ENCODE results near the gene TWIST2. TPM values are rescaled to one million over a fixed set of nuclear protein-coding genes. Genes with fewer than 3 reads are reported as not detected.

TWIST2 gene
- total RNA-seq, 1 donor from 2014 or later, result 21.8 TPM

DNA sequence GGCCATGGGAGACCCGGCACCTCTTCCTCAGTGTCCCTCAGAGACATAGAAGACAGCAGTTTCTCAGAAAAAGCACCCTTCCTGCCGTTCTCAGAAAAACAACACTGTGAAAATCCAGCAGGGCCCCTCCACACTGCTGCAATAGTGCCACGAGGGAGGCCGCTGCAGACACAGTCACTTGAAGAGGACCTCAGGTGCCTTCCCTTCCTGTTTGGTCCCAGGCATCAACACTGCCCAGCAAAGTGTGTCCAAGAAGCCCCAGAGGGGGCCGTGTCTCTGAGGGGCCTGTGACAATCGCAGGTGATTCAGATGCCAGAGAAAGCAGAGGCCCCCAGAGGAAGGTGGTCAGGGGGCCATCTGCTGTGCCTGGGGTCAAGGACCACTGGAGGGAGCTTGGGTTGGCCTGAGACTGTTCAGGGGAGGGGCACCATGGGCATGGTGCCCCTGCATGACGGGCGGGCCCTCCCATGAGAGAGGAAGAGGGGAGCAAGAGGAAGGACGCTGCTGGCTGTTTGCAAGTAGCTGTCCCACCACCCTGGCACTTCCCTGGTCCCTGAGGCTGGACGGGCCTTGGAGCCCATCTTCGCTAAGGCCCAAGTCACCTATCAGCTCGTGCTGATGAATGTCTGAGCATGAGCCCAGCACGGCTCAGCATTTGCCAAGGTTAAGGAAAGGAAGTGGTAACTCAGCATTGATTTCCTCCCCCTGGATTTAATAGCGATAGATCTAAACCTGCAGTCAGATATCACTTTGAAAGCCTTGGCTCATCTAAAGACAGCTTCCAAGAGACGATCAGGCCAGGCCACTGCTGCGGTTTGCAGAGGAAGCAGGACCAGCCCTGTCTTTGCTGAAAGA, 9.1 kb downstream of the TWIST2 start:
- DNase-seq, result no peak

DNA sequence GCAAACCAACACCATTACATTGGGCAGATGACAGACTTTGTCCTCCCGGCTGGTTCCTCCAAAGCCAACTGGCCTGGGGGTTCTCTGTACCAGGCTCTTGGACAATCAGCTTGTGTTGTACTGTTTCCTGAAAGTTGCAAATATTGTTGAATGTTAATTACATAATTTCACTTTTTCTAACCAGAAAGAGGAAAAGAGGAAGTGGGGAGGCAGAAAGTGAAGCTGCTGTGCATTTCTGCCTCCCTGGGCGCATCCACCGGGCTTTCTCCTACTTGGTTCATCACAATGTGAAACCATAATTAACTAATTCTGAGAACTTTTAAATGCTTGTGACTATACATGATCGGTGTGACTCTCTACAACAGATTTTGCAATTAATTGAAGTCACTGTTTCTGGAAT, 10.1 kb downstream of the TWIST2 start:
- no peak for DNase-seq

DNA sequence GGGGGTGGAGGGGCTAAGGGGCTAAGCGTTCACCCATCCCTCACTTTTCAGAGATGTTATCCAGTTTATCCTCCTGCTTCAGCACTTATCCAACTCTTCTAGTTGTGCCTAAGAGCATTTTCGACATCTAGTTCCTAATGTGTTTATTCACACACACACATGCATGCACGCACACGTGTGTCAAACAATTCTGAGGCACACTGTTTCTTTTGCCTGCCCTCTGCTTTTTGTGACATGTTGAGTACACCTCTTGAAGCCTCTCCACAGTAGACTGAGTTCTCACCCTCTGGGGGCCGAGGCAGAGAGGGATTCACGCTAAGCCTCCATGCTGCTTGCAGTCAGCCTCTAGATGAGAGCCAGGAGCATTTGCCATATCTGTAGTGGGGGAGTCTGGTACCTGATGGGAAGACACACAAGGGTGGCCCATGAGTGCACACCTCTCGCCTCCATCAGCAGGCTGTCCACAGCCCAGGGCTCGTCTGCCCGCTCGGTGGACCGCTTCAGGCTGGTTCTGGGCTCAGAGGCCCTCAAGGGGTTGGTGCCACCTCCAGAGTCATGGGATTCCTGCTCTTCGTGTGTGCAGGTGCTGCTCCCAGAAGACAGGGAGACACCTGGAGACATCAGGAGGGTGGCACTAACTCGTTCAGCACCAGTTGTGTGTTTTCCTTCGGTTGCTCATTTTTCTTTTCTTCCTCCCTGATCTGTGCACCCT, 11.9 kb downstream of the TWIST2 start:
- DNase-seq, result no peak

DNA sequence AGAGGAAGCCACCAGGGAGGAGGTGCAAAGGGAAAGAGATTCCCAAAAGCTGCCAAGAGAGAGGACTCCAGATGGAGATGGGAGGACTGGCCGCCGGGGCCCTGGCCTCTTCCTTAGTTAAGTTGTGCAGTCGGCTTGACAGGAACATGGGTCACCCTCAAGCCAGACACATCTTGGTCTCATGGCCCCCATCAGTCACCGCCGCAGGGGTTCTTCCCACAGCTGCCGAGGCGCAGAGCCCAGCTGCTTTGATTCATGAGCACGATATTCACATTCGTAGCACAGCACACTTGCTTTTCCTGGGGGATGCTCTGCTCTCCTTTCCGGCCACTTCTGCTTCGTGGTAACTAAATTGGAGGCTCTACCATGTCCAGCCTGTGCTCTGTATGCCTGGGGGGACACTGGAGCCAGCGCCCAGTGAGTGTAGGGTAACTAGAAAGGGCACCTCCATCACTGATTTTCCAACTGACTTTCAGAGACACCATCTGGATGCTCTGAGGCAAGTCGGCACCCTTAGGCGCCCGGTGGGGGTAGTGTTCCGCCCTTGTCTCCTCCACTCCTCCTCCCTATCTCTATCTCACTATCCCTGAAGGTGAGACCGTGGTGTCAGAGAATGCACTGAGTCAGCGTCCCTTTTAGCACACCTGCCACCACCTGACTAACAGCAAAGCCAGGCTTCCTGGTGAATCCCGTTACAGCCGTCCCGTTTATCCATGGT, 13.3 kb downstream of the TWIST2 start:
- DNase-seq, result no peak

DNA sequence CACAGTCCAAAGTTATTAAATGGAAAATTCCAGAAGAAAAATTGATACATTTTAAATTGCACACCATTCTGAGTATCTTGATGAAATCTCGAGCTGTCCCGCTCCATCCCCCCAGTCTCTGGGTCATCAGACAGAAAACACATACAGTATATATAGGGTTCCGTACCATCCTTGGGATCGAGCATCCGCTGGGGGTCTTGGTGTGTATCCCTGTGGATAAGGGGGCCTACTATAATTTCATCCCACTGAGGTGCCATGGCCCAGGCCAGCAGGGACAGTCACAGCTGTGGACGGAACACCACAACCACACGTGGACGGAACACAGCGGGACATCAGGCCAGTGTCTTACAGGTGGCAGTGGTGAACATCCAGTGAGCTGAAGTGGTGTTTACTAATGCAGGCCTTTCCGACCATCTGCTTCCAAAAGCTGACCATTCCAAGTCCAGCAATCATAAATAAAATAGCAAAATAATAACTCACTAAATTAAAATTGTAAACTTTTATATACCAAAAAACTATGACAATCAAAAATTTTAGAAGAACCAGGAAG, 14.0 kb downstream of the TWIST2 start:
- DNase-seq, result no peak

DNA sequence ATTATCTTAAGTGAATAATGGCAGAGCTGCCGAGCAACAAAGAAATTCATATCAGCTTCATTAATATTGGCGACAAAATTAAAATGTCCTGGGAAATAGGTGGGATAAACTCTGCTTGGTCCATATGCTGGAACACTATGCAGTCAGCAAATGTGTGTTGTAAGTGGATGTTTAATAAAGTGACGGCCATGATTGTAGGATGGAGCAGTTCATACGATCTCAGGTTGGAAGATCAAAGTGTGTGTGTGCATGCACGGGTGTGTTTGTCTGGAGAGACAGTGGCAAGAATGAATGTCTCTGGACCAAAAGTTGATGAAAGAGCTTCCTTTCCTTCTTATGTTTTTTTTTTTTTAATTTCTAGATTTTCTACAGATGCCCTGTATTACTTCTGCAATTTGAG, 14.8 kb downstream of the TWIST2 start:
- DNase-seq, result no peak

DNA sequence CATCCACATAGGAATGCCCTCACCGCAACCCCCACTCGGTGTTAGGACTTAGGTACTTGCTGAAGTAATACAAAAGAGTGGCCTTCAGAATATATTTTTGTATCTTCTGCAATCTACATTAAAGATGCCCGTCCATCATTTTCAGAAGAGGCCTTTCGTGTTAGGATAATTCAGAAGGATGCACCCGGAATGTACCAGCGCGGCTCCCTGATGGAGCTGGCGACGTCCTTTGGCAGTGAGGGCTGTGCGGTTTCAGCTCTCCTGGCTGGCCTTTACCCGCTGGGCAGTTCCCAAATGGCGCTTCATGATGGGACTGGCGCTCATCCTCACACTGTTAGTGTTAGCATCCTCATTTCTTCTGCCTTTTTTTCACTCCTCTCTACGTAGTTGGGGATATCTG, 15.3 kb downstream of the TWIST2 start:
- DNase-seq, result no peak

DNA sequence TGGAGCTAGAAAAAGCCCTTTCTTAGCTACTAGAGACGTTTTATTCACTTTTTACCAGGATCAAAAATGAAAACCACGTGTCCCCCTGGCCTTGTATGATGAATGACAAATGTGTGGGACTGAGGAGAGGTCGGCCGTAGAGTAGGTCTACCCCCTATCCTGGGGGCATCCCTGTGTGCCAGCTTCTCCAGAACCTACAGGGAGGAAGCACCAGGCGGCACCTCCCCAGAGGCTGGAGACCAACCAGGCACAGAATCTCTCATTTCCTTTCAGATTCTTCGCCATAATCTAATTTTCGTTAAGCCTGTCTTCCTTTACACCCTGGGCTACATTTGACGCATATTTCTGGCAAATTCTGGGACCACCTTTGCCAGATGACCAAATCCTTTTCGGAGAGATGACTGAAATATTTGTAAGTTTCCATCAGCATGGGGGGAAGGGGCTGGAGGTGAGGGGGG, 15.9 kb downstream of the TWIST2 start:
- DNase-seq, result no peak

DNA sequence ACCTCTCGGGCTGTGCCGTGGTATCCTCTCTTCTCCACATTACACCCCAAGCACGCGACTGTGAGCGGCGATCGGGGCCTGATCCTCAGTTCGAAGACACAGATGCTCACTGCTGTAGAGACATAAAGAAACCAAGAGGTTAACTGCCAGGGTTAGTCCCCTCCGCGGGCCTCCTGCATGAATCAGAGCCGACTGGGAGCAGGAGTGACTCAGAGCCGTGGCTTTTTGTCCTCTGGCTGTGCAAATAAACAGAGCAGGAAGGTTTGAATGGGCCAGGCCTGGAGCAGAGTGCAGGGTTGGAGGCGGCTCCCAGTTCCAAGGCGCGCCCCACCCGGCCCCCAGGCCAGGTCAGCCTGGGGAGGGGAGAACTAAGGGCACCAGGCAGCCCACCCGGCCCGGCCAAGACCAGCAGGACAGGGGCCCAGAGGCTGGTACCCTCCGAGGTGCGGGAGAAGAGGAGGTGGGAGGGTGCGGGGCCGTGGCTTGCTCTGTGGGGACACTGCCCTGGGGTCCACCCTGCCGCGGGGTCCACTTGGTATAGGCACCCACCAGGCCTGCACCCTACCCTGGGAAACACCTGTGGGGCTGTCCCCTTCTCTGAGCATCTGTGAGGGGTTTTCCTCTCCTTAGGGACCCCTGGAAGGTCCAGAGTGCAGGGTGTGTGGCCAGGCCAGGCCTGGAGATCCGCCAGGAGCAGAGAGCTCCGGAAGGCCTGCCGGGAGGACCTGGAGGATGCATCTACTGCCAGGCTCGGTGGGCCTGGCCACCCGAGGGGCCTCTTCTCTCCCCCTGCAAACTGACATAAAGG, 16.5 kb downstream of the TWIST2 start:
- peak; percentile 90 for DNase-seq

DNA sequence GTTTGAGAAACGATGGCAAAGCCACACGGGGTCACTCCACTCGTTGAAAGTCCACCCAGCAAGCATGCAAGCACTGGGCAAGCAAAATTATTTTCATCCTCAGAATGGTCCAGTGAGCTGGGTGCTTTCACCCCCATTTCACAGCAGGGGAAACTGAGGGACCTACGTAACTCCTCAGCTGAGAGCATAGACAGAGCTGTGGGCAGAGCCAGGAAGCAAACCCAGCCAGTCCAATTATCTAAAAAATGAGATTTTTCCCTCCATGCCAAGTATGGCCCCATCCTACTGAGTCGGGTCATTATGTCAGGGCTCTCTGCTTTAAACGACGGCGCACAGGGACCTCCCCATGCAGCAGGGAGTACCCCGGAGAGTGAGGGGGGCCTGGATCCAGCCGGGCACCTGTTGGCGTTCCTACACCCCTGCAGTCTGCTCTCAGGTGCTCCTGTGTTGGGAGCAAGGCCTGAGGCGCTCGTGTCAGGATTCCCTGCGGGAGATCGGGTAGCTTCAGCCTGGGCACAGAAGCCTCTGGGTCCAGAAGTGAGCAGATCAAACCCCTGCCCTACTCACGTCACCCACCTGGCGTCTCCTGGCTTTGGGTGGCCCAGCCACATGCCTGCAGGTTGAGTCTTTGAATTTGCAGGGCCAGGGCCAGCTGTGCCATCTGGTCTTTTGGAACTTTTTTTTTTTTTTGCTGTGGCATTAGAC, 17.3 kb downstream of the TWIST2 start:
- DNase-seq, result no peak

DNA sequence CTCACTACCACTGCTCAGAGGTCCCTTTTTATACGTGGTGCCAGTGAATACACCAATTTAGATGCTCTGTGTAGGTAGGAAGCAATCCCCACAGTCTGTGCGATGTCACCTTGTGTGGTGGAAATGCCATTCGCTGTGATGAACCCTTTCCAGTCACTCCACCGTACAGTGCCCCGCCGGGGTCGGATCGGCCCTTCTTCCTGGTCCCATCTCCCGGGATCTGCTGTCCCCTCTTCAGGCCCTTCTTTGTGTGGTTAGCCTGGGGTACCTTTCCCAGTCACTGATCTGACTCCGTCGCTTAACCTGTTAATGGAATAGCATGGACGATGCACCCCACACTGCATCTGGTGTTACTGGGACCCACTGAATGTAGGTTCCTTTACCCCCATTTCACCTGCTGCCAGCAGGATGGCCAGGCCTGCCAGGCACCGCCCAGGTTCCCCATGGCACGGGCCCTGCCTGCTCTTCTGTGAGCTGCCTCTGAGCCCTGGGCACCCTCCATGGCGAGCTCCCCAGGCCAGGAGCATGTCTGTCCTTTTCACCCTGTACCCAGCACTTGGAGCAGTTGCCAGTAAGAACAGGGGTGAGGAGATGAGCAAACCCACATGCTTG, 18.0 kb downstream of the TWIST2 start:
- no peak for DNase-seq

DNA sequence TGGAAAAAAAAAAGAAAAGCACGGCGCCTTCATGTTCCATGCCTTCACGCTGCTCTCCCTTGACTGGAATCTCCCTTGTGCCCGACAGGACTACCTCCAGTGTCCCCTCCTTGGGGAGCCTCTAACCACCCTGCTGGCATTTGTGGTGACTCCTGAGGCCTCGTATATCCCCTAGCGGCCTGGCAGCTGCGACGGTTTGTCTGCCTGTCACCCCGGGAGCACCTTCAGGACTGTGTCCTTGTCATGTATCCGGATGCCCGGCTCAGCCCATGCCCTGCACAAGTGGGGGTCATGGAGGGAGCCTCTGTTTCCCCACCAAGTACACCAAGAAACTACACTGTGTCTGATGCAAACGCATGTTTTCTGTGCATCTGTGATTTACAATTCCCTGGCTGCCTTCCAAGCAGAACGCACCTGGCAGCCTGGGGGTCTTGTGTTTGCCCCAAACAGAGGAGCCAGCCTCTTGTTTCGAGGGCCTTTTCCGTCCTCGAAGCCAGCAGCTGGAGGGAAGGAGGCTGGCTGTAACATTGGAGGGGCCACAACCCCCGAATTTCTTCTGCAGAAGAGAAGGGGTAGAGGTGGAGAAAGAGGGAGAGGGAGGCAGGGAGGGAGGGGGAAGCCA, 18.9 kb downstream of the TWIST2 start:
- no peak for DNase-seq

DNA sequence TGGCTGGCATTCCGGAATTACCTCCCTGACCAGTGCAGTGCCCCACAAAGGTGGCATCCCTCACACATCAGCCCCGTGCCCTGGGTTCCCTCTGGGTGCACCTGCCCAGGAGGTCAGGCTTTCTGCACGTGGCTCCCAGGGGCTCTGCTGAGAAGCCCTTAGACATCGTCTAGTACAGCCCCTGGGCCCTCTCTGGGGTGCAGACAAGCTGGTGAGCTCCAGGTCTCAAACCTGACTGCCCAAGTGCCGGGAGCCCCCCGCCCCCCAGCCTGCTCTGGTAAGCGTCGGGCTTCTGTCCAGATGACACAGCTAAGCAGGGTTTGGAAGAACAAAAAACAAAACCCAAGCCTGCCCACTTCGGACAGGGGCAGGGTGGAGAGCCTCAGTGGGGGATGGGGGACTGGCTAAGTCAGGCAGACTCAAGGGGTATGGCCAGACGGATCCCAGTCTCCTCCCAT, 20.2 kb downstream of the TWIST2 start:
- DNase-seq, result no peak

DNA sequence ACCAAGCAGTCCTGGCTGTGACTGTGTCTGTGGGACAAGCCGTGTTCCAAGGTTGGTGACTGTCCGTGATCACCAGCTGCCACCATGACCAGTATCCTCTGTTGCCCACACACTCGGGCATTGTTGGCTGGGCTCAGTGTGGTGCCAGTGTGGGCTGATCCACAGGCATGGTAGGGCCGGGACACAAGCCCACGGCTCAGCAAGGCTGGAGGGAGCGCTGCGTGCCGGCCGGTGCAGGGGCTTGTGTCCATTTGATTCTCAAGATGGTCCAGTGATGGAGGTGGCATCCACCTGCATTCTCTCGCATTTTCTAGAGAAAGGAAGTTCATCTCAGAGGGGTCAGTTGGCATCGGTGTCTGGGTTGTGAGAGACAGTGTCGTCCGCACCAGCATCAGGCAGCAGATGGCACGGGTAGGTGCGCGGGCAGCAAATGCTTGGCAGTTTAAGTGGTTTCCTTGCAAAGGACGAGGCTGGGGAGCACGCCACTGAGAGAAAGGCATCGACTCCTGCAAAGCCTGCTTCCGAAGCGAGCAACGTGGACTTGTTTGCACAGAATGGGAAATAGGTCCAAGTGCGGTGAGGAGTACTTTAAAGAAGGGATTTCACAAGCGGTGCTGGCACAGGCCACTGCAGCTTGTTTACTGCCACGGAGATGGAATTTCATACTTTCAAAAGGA, 20.9 kb downstream of the TWIST2 start:
- no peak for DNase-seq

DNA sequence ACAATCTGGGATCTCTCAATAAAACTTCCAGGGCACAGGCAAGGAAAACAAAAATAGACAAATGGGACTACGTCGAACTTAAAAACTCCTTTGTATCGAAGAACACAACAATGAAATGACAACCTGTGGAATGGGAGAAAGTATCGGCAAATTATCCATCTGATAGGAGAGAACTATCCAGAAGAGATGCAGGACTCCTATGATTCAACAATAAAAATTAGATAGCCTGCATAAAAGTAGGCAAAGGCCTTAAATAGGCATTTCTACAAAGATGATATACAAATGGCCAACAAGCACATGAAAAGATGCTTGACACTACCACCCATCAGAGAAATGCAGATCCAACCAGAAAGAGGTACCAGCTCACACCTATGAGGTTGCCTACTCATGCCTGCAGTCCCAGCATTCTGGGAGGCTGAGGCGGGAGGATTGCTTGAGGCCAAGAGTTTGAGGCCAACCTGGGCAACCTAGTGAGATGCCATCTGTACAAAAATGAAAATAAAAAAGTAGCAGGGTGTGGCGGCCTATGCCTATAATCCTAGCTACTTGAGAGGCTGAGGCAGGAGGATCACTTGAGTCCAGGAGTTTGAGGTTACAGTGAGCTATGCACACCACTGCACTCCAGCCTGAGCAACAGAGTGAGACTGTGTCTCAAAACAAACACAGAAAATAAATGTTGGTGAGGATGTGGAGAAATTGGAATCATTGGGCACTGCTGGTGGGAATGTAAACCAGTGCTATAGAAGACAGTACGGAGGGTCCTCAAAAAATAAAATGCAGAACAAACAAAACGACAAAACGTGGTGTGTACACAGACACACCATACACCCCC, 21.6 kb downstream of the TWIST2 start:
- DNase-seq, result no peak

DNA sequence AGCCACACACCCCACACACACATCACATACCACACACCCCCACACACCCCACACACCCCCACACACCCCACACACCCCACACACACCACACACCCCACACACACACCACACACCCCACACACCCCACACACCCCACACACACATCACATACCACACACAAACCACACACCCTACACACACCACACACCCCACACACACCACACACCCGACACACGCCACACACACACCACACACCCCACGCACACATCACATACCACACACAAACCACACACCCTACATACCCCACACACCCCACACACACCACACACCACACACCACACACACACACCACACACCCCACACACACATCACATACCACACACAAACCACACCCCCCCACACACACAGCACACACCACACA, 22.4 kb downstream of the TWIST2 start:
- no peak for DNase-seq

DNA sequence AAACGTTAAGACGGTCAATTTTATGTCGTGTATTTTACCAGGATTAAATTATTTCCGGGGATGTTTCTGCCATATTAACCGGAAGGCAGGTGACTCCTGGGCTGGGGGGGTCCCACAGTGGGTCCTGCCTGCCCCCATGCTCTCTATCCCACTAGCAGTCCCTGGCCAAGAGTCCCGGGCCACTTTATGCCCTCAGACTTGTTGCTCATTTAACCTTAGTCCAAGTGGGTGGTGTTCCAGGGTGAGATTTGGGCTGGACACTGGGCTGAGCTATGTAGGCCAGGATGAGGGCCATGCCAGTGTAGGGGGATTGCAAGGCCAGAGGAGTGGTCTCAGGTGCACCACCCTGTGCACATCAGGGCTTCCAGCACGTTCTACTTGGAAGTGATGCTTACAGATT, 24.1 kb downstream of the TWIST2 start:
- no peak for DNase-seq

DNA sequence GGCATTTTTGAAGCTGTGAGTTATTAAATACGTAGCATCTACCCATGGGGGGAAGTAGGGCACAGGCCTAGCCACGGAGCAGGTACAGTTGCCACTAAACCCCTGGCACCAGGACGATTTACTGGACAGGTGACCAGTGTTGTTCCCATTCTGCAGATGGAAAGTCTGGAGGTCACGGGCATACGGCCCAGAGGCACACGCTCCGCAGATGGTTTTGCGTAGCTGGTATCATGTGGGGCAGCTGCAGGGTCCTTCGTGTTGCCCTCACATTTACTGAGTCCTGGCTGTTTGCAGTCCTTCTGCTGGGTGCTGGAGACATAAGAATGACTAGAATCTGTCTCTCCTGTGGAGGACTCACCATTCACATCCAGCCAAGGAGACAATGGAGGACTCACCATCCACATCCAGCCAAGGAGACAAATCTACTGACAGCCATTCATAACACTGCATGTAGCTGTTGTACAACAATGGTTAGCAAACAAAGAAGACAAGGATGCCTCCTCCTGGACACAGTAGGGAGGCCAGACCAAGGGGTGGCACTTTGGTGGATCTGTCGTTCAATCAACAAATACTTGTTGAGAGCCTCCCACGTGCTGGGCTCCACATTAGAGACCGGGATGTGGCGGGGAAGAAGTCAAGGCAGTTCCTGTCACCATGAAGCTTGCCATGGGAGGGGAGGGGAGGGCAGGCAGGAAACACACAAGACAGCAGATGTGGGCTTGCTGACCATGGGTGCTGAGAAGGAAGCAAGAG, 24.9 kb downstream of the TWIST2 start:
- no peak for DNase-seq

Measured in tongue (tissue), 2 donors.